GM19324 (cell line): Measurements from ENCODE around the gene C18orf32.
"Not testable (repeated sequence)": the region's sequence is repeated elsewhere in the genome, so short reads cannot be mapped to it uniquely, and the experiment has no call there.

Source experiments
- ATAC-seq: cut with Tn5 transposase; IDR thresholded peaks from one replicate; pipeline ENCODE4 v1.9.1; 2021; ENCODE audit warnings: mild to moderate bottlenecking, moderate library complexity; ENCODE audit not compliant: unreplicated experiment, low FRiP score

The C18orf32 gene

DNA sequence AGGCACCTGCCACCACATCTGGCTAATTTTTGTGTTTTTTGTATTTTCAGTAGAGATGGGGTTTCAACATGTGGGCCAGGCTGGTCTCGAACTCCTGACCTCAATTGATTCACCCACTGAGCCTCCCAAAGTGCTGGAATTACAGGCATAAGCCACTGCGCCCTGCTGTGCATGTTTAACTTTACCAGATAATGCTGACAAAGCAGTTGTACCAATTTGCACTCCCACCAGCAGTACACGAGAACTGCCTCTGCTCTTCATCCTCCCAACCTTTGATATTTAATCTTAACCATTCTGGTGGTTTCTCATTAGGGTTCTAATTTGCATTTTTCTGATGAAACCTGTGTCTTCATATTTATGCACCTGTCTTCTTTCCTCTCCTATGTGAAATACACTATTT, 14.6 kb downstream of the C18orf32 start:
- no peak for ATAC-seq

DNA sequence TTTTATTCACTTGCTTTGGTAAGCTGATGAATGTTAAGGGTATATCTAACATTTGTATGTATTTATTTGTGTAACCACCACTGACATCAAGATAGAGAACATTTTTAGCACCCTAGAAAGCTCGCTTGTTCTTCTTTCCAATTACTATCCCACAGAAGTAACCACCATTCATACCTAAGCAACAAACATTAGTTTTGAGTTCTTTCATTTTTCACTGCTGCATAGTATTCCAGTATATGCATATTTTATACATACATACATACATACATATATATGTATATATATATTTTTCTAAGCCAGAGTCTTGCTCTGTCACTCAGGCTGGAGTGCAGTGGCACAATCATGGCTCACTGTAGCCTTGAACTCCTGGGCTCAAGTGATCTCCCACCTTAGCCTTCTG, 15.5 kb downstream of the C18orf32 start:
- no peak for ATAC-seq

DNA sequence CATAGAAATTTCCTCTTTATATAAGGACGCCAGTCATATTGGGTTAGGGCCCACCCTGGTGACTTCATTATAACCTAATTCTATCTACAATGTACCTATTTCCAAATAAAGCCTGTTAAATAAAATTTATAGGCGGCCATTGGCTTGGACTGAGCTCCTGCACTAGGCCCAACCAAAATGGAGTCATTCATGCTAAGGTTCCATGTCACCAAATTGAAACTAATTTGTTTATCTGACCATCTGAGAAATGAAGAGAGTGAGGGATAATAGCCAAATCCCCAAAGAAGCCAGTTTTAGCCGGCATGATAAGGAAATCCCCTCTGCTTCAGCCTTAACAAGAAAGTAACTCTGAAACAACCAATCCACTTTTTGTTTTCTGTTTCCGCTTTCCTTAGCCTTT, 19.4 kb downstream of the C18orf32 start:
- no peak for ATAC-seq

DNA sequence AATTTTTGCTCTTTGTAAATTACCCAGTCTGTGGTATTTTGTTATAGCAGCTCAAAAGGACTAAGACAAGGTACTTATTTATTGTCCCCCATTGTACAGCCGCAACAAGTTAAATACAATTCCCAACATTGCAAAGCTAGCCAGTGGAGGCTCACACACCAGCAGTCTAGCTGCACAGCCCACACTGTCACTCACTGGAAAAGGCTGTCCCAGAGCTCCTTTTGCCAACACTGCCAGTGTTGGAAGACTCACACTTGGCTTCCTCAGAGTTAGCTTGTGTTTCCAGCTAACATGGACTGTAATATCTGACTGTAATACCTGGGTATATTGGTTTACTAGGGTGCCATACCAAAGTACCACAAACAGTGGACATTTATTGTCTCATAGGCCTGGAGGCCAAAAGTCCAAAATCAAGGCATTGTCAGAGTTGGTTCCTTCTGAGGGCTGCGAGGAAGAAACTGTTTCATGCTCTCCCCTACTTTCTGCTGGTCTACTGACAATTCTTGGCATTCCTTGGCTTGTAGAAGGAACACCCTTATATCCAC, 19.9 kb downstream of the C18orf32 start:
- ATAC-seq: no peak

DNA sequence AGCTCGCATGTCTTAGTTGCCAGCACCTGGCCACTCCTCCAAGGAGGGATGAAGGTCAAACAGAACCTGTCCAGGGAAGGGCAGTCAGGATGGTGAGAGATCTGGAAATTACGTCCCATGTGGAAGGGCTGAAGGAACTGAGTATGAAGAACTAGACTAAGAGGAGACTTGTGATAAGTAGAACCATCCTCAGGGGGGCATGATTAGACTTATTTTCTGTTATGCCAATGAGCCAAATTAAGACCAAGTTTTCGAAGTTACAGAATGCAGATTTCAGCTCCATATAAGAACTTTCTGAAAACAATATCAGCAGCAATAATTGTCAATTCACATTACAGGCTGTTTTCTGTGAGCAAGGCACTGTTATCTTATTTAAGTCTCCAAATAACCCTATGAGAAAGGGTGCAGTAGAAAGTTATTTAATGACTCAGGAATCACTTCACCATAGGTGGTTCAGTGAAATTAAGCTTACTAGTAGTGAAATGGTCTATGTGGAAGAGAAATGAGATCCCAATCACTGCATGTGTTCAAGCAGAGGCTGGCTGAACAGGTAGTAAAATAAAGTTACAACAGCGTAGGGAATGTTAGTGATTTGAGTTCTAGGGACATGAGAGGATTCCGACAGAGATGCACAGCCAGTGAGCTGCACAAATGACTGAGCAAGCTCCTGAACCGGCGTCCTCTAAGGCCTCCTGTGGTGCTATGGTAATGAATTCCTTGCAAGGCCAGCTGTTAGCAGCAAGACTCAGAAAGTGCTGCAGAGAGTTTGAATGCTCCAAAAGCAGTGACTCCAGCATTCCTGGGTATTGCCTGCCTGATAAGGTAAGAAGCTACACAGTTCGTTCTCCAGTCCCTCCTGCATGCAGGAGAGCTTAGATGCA, 22.1 kb downstream of the C18orf32 start:
- no peak for ATAC-seq

DNA sequence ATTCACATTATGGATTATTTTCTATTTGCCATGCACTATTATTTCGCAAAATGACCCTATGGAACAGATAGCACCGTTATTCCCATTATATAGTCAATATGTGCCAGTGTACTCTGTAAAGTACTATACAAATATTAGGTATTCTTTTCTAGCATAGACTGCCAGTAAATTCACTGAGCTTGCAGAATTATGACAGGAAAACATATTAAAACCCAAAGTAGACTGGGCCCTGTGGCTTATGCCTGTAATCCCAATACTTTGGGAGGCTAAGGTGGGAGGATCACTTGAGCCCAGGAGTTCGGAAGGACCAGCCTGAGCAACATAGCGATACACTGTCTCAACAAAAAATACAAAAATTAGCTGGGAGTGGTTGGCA, 25.4 kb downstream of the C18orf32 start:
- ATAC-seq: no peak

DNA sequence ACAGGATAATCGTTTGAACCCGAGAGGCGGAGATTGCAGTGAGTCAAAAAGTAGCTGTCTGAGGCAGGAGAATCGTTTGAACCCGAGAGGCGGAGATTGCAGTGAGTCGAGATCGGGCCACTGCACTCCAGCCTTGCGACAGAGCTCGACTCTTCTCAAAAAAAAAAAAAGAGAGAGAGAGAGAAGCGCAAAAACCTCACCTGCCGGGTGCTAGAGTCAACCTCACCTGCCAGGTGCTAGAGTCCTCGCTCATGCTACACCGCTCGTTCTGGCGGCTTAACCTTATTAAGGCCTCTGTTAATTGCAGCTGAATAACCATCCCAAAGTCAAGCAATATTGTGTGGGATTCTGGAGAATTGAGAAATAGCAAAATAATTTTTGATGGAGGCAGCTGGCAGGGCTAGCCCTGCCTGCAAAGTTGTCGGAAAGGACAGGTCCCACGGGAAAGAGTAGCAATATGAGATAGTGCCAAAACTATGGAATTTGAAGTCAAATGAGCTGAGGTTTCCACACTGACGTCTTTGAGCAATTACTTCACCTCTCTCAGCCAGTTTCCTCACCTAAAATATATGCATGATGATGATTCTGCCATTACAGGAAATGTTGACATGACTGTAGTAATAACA, 25.9 kb downstream of the C18orf32 start:
- no peak for ATAC-seq

DNA sequence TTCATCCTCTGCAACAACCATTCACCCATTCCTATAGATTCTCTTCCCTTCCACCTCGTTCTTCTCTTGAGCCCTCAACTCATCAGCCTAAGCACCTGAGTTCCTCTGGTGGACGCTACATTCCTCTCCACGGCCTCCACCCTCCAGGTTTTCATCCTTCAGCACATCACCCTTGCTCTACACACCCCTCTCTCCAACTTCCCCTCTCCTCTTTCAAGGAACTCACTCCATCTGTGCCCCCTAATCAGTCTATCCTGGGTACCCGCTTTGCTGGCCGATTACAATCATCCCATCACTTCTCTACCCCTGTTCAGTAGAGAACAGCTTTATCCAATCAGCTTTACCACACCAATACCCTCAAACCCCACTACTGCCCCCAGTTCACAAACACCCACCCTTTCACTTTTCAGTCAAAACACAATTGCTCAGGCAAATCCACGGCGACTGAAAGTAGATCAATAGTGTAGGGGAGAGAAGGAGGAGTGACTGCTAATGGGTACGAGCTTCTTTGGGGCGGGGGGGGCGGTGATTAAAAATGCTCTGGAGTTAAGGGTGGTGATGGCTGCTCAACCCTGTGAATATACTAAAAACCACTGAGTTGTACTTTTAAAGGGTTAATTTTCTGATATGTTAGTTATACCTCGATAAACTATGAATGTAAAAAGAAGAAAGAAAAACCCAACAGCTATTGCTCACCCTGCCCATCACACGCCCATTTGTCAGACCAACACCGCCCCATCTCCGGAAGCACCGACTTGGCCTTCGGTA, 27.4 kb downstream of the C18orf32 start:
- no peak for ATAC-seq

DNA sequence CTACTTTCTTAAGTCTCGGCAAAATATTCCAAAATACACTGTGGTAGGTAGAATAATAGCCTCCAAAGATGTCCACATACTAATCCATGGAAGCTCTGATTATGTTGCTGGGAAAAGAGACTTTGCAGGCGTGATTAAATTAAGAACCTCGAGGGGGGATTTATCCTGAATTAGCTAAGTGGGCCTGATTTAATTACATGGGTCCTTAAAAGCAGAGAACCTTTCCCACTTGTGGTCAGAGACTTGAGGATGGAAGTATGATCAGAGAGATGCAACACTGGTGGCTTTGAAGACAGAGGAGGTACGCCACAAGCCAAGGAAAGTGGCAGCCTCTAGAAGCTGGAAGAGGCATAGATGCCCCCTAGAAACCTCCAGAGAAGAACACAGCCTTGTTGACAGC, 29.4 kb downstream of the C18orf32 start:
- no peak for ATAC-seq

DNA sequence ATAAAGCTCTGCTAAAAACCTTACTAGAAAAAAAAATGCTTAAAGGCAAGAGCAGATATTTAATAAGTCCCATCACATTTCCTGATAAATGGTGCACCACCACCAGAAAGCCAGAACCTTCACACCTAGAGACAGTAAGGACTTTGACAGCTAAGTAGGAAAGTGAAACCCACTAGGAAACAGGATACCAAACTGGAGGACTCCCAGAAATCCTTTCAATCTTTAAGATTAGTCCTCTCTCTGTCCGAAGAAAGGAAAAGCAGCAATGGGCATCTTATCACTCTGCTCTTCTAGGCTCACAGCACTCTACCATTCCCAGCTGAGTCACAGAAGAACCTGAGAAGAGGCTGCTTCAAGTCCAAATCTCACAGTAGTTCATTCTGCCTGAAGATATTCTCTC, 30.2 kb downstream of the C18orf32 start:
- ATAC-seq: no peak

DNA sequence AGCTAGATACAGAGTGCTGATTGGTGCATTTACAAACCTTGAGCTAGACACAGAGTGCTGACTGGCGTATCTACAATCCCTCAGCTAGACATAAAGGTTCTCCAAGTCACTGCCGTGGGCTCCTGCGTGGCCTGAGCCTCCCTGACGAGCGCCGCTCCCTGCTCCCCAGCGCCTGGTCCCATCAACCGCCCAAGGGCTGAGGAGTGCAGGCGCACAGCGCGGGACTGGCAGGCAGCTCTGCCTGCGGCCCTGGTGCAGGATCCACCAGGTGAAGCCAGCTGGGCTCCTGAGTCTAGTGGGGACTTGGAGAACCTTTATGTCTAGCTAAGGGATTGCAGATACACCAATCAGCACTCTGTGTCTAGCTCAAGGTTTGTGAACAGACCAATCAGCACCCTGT, 34.5 kb downstream of the C18orf32 start:
- not testable (repeated sequence) for ATAC-seq

DNA sequence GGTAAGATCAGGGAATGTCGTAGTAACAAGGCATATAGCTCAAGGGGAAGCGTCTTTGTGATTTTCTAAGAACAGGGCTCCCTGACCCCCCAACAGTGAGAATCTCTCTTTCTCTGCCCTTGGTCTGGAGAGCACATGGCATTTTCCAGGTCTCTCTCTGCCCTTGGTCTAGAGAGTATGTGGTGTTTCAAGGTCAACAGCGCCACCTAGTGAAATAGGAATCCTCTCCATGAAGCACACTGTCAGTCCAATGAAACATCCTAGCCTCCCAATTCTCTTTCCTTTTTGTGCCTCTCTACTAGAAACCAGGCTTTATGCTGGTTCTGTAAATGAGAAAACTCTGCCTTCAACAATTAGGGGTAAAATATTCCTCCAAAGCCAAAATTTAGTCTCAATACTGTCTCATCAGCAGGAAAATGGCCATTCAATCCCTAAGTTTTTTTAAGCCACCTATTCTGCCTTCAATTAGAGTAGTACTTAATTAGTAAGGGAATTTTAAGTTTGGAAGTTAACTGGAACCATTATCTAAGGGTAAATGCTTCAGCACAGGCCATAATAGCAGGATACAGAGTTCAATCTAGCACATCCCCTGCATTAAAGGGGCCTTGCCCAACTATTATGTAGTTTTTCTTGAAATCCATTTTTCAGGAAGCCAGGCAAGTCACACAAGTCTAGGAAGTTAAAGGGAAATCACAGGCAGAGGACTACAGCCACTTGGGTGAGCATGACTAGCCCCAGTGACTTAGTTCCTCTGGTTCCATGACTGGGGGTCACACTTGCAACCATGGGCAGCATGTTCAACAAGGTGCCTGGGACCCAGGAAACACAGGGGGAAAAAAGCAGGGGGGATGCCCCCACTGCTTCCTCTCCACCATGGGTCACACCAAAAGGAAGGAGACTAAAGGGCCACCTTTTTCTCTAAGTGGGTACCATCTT, 39.0 kb downstream of the C18orf32 start:
- ATAC-seq: no peak

DNA sequence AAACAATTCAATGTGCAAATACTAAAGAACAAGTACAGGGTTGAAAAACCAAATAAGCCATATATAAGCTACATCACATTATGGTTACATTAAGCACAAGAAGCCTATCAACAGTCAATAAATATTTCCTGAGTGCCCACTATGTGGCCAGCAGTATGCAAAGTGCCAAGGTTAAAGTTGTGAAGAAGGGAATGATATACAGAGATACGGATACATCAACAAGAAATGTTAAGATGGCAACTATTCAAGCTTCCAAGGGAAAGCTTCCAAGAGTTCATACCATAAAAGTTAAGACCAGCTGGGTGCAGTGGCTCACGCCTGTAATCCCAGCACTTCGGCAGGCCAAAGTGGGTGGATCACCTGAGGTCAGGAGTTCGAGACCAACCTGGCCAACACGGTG, 40.6 kb downstream of the C18orf32 start:
- ATAC-seq: no peak

DNA sequence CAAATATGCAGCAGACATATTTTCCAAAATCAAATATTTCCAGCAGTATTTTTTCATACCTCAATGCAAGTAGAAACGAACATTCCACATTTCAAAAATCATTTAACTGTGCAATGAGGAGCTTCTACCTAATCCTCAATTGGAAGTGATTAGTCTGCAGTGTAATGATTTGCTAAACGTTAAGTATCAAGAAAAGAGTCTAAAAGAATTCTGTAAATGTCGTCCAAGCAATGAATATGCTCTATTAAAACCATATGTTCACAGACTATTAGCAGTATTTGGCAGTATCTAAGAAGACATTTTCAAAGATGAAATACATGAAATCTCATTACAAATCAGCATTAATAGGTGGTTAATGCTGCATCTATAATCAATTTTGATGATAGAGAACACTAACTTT, 42.5 kb downstream of the C18orf32 start:
- ATAC-seq: no peak

DNA sequence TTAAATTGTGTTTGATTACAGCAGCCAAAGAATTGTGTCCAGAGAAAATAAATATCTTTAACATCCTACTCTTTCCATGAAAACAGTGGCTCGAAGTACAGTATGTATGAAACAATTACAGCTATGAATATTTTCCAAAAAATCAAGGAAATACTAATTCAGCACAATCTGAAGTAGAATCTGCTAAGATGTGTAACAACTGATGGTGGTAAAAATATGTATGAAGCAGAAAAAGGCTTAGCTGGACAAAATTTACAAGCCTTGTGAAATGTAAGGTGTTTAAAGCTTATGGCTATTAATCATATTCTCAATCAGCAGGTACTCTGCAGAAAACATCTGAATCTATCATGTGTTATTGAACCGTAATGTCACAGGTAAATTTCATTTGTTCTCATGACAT, 43.2 kb downstream of the C18orf32 start:
- ATAC-seq: no peak

DNA sequence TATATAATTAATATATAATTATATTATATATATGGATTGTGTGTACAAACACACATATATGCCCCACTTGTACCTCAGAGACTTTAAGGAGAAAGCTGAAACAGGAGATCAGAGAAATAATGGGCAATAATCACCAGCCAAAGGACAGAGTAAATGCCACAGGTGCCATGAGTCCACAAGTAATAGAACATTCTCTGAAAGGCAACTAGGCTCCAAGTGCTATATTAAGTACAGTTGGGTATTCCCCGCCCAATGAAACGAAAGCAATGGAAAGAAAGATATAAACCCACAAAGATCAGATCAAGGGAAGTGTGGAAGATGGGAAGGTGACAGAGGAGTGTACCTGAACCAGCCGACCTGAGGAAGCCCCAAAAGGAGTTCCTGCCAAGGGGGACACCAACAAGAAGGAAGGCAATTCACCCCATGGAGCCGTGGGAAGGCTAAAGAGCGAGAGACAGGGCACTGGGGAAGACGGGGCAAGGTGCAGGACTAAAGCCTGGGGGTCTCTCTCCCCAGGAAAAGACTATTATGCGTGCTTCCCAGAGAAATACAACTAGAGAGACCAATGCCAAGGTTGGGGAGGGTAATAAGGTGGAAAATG, 45.6 kb downstream of the C18orf32 start:
- no peak for ATAC-seq

DNA sequence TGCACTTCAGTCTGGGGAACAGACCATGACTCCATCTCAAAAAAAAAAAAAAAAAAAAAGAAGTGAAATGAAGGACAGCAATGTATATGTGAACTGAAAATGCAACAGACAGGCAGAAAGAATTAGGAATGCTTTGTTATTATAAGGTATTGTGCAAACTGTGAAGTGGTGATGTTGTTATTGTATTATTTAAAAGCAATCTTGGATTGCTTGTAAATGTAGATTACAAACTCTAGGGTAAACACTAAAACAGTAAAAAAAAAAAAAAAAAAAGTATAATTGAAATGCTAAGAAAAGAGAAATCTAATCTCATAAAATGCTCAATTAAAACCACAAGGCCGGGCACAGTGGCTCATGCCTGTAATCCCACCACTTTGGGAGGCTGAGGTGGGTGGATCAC, 51.9 kb downstream of the C18orf32 start:
- no peak for ATAC-seq

DNA sequence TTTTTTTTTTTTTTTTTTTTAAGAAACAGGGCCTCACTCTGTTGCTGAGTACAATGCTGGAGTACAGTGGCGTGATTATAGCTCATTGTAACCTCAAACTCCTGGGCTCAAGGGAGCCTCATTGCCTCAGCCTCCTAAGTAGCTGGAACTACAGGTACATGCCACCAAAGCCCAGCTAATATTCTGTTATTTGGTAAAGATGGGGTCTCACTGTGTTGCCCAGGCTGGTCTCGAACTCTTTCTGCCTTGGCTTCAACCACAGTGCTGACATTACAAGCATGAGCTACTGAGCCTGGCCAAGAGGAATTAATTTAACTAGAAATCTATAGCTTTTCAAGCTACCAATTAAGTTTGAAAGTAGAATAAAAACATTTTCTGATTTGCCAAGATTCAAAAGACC, 54.4 kb downstream of the C18orf32 start:
- no peak for ATAC-seq

DNA sequence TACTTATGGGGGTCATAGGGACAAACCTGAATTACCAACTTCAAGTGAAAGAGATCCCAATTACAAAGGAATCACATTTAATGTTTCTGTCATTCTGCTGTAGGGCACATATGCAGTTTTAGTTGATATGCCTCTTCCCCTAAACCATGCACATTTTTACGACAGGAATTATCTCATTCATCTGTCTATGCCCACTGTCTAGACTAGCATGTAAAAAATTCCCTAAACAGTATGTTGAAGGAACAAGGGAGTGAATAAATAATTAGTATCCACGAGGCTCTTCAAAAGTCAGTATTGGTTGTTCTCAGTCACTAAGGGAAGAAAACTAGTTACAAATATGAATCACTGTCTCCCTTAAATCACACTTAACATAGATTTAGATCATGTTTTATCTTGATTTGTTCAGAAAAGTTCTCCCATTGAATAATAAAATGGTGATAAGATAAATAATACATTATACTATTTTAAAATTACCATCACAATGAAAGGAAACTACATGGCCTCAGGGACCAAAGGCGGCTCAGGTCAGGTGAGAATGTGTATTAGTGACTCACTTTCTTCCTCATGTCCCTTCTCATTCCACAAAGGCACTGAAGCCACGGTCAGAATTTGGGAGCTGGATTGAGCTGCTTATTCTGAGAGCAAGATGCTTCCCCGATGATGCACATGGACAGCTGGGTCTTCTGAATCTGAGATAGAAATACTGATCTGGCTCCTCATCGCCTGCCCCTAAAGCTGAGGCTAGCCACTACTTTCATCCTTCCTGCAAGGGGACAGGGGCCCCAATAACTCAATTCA, 55.7 kb downstream of the C18orf32 start:
- ATAC-seq: no peak
